Stimulated activated CD4-positive, alpha-beta T cell treated with anti-CD3 and anti-CD28 coated beads, Interleukin-4, amount 100 ng/mL, for 4 hours (primary cell): ENCODE measurements around the gene SYNGR3.
A peak's percentile ranks its signal among the peaks of the same experiment; 100 is the strongest.
"Not testable (repeated sequence)": the region's sequence is repeated elsewhere in the genome, so short reads cannot be mapped to it uniquely, and the experiment has no call there.

Source experiments
- DNase-seq, 2 experiments: peaks; one replicate each; pipeline ENCODE4 v3.0.0-alpha.2; 2020

SYNGR3 gene, protein sequence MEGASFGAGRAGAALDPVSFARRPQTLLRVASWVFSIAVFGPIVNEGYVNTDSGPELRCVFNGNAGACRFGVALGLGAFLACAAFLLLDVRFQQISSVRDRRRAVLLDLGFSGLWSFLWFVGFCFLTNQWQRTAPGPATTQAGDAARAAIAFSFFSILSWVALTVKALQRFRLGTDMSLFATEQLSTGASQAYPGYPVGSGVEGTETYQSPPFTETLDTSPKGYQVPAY

DNA sequence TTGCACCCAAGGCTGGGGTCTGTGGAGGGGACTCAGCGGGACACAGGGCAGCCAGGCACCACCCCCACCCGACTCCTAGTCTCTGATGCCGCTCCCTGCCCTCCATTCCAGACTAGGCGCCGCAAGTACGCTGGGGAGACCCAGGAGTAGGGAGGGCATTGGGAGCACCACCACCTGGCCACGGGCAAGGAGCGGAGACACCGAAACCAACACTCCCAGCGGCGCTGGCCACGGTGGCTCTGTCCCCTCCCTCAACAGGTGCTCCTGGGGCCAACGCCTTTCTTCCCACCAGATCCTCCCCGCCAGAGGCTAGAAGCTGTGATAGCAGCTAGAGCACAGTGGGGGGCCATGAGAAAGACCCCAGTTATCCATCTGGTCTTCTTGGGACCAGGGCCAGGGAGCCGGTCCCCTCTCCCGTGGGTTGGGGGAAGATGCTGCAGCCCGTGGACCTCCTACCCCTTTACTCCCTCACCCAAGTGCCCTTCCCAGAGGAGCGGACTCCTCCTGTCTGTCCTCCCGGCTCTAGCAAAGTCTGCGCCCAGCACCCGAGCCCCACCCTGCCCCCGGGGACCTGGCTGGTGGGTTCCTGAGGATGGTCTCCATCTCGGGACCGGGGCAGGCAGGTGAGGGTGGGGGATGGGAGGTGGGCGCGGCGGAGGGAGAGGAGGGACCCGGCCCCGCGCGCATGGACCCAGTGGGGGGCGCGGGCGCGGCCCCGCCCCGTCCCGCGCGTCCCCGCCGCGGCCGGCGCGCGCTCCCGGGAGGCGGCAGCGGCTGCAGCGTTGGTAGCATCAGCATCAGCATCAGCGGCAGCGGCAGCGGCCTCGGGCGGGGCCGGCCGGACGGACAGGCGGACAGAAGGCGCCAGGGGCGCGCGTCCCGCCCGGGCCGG, at the start of gene SYNGR3:
SYNGR3 (plus strand) TSS at position 762 of the 892 bp plus-strand sequence. CDS start 133 bp downstream, outside the sequence.
- no peak for DNase-seq

DNA sequence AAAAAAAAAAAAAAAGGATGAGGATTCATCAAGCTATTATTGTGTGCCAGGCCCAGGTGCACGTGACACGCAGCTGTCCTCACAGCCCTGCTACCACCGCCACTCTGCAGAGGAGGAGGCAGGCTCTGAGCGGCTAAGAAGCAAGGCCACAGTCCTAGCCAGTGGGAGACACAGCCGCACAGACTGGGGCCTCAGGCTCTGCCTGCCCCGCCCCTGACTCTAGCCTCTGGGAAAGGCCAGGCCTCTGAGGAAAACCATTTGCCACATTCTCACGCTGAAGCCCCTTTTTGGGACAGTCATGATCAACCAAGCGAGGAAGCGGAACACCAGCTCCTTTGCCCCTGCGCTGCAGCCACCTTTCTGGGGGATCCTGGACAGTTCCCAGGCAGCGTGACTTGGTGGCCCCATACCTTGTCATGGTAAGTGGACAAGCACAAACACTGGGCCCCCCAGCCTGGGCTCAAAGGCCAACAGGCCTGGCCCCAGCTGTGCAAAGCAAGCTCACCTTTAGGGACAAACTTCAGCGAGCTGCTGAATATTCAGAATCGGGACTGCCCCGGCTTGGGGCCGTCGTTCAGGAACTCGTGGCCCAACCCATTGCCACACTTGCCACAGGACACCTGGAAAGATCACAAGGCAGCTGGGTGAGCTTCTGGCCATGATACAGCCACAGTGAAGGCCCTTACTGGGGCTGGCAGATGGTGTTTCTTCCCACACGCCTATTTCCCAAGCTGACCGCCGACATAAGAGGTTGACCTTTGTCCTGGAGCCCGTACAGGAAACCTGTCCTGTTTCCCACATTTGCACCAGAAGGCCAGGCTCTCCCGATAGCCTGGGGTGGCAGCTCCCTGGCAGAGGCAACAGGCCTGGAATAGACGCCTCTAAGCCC, 49.3 kb upstream of the SYNGR3 start:
- no peak for DNase-seq

DNA sequence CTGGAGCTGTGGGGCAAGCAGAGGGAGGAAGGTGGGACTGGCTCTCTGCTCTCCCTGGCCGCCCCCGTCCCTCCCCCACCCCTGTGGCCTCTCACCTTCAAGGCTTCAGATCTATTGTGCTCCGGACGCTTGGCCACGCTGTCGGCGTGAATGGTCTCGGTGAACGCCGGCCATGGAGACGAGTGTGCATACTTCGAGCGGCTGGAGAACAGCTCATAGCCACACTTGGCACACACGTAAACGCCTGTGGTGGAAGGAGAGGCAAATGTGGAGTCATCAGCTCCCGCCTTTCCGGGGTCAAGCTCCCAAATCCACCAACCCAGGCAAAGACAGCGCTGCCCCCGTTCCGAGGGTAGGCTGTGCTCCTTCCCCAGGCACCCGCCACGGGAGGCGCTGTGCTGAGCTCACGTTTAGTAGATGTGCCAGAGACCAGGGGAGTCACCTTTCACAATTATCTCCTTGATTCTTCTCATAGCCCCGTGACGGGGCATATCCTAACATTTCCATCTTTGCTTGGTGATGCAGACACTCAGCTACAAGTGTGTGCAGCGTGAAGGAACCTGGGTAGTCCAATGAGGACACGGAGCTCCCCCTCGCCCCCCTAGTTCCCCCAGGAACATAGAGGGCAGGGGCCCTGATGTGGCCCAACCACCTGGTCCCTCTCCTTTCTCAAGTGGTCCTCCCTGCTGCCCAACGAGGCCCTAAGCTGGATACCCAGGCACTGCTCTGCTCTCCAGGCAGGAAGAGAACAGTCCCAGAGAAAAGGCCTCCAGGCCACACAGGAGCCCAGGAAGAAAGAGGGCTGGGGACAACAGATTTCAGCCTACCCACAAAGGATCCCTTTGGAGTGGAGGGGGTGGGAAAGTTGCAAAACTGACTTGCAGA, 48.4 kb upstream of the SYNGR3 start:
- no peak for DNase-seq

DNA sequence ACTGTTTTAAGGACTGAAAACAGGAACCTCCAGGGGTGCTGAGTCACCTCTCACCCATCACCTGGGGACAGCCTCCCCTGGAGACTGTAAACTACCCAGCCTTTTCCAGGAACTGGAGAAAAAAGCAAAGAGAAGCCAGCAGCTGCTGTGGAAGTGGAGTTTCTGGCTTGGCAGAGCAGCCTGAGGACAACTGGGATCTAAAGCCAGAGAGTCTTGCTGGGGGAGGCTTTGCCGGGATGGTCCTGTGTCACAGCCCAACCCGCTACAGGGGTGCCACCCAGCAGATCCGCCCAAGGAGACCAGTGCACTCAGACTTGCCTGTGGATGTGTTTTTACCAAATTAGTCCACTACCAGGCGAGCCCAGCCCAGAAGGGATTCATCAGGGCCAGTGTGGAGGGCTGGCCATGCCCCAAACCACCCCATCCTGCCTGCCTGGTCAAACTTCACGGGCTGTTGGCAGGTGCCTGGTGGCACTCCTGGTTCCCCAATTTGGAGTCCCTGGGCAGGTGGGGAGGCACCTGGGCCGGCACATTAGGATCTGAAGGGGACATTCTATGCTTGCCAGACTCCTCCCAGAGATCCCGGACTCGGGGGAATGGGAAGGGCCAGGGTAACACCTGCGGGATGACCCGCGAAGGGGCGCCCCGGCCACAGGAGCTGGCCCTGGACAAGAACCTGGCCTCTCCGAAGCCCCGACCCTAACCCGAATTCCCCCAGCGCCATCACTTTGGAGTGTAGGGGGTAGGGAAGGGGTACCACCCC, 47.5 kb upstream of the SYNGR3 start:
- no peak for DNase-seq

DNA sequence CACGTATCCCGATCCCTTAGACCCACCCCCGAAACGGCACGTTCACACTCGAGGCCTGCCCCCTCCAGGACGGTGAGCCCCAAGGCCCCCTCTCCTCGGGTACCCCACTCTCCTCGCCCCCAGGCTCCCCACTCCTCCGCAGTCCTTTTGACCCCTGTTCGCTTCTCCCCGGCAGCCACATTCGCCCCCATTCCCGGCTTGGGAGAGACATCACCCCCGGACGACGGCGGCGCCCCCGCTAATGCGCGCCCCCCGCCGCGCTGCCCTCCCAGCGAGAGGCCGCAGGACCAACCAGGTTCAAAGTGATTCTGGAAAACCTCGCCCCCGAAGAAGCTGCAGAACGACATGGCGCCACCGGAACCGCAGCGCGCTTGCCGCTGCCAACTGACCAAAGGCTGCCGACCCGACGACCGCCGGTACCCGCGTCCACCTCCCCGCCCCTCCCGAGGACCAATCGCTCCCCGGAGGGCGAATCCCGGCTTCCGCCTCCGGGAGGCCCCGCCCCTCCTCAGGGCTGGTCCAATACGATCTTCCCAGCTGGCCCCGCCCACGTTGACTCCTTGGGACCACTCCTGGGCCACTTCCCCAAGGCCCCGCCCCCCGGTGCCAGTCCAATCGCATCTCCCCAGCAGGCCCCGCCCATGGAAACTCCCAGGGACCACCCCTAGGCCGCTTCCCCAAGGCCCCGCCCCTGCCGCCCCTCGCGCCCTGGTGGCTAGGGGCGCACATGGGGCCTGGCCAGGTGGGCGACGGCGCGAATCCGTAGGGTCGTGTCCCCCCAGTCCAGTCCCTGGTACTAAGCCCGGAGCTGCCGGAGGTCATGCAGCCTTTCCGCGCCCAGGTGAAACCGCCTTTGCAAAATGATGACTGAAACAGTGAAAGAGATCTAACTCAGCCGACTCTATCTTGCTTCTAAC, 46.7 kb upstream of the SYNGR3 start, which contains the start of gene MSRB1:
MSRB1 (minus strand) TSS at position 390 of the 917 bp plus-strand sequence; CDS start at position 347, 43 bp downstream.
- DNase-seq = peak; percentile 98 to 99

DNA sequence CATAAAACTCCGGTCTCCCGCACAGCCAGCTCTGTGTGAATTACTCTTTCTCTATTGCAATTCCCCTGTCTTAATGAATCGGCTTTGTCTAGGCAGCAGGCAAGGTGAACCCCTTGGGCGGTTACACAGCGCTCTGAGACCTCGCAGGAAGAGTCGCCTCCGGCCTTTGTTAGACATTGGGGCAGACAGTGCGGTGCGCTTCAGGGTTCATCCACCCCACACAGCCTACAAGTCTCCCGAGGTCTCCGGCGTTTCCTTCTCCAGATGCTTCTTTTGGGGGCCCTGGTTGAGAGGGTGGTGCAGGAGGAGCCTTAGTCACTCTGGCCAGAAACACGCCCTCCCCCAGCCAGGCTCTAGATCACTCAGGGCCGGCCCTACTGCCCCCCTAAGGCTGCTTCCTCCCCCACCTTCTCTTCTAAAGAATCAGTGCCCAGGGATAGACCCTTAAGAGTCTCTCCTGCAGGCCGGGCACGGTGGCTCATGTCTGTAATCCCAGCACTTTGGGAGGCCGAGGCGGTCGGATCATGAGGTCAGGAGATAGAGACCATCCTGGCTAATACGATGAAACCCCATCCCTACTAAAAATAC, 45.1 kb upstream of the SYNGR3 start:
- DNase-seq = no peak

DNA sequence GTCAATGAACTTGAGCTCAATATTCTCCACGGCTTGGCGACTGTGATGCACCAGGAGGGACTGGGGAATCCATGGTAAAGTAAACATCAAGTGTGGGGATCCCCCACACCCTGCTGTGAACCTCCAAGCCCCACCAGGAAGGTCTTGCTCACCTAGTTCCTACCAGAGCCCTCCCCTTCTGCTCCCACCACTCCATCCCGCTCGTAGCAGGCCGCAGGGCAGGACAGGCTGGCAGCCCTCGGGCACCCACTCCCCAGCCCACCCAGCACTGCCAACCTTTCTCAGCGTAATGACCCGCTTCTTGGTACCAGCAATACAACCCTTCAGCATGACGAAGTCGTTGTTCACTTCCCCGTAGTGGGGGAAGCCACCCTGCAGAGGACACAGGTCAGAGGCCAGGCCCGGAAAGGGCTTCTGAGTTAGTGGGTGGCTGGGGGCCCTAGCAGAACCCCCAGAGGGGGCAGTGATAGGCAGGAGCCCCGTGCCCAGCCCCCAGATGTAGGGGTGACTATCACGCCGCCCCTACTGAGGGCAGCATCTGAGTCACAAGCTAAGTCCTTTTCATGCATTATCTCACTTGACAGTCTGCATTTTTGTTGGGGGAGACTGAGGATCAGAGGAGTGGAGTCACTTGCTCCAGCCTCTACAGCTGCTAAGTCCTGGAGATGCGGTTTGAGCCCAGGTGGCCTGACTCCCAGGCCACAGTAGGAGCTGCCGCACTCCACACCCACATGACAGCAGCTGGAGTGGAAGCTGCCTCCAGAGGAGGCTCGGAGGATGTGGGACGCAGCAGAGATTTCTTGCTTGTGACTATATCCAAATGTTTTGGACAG, 44.0 kb upstream of the SYNGR3 start:
- no peak for DNase-seq

DNA sequence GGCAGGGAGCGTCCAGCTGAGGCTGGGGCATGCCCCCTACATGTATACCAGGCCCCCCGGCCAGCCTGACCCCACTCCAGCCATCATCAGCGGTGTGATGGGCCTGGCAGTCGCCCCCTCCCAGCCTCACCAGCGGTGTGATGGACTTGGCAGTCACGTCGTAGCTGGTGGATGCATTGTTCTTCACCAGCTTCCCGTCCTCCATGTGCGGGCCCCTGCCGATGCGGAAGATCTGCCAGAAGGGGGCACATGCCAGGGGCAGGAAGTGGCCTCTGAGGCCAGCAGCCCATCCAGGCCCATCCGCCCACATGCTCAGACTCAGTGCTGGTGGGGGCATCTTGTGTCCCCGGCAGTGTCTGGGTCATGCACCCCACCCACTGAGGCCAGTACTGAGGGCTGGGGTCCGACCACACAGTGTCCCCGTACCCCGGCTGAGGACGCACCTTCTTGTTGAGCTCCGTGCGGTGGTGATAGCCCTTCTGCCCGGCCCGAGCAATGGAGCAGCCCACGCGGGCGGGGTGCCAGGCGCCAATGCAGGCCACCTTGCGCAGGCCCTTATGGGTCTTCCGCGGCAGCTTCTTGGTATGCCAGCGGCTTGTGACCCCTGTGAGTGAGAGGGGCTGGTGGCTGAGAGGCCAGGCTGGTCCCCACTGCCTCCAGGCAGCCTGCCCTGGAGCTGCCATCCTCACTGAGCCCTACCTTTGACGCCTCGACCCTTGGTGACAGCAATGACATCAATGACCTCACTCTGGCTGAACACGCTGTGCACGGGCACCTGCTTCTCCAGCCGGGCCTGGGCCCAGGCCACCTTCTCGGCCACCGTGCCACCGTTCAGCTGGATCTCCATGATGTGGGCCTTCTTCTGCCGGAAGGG, 43.0 kb upstream of the SYNGR3 start:
- no peak for DNase-seq

DNA sequence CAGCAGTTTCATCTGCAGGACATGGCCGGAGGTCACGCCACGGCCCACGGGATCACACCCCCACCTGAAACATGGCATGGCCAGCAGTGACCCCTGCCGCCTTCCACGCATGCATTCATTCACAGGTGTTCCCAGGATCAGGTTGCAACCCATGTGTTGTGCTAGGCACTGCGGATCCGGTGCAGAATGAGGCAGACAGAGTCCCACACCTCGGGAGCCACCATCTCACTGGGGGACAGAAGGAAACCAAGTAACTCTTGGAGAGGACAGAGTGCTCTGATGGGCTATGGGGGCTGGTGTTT, 42.5 kb upstream of the SYNGR3 start:
- no peak for DNase-seq

DNA sequence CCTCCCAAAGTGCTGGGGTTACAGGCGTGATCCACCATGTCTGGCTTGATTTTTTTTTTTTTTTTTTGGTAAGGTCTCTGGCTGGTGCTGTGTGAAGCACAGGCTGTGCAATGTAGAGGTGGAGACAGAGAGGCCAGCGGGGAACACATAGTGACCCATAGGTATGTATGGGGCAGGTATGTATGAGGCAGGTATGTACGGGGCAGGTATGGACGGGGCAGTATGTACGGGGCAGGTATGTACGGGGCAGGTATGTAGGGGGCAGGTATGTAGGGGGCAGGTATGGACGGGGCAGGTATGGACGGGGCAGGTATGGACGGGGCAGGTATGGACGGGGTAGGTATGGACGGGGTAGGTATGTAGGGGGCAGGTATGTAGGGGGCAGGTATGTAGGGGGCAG, 40.3 kb upstream of the SYNGR3 start:
- DNase-seq = no peak

DNA sequence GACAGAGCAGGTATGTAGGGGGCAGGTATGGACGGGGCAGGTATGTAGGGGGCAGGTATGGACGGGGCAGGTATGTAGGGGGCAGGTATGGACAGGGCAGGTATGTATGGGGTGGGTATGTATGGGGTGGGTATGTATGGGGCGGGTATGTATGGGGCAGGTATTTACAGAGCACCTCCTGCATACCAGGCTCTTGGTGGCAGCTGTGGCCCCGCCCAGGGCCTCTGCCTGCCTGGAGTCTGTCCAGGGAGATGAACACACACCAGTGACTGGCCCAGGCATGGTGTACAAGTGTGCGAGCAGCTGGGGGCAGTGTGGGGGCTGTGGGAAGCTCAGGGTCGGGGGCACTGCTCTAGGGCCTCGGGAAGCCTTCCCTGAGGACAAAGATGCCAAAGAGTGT, 39.7 kb upstream of the SYNGR3 start:
- DNase-seq = no peak

DNA sequence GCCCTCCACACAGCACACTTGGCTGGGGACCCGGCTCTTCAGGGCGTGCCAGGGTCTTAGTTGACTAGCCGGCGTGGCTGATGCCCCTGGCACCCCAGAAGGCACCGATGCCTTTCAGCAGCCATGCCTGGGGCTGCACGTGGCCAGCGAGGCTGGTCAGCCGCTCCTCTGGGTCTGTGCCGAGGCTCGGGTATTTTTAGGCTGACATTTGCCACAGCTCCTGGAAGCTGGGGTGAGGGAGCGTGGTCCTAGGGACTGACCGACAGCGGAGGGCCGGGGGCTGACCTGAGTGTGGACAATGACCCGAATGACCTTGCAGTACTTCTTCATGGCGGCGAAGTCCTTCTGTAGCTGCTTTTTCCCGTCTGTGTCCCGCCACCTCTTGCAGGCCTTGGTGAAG, 39.2 kb upstream of the SYNGR3 start:
- no peak for DNase-seq

DNA sequence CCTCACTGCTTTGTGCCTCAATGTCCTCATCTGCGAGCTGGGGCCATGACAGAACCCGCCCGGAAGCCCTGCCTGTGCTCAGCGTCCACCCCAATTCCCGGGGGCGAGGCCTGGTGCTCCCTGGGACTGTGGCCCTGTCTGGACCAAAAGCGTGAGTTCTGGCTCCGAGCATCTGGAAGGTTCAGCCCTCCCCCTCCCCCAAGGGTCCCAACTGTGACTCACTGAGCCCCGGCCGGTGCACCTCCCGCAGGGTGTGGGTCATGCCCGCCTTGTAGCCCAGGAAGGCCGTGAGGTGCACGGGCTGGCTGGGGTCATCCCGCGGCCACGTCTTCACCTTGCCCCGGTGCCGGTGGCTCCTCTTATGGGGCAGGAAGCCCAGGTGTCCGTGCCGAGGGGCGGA, 36.0 kb upstream of the SYNGR3 start:
- no peak for DNase-seq

DNA sequence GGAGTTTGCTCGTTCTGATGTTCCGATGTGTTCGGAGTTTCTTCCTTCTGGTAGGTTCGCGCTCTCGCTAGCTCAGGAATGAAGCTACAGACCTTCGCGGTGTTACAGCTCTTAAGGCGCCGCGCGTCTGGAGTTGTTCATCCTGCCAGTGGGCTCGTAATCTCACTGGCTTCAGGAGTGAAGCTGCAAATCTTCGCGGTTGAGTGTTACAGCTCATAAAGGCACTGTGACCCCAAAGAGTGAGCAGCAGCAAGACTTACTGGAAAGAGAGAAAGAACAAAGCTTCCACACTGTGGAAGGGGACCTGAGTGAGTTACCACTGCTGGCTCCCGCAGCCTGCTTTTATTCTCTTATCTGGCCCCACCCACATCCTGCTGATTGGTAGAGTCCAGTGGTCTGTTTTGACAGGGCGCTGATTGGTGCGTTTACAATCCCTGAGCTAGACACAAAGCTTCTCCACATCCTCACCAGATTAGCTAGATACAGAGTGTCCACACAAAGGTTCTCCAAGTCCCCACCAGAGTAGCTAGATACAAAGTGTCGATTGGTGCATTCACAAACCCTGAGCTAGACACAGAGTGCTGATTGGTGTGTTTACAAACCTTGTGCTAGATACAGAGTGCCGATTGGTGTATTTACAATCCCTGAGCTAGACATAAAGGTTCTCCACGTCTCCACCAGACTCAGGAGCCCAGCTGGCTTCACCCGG, 32.2 kb upstream of the SYNGR3 start:
- DNase-seq = not testable (repeated sequence)

DNA sequence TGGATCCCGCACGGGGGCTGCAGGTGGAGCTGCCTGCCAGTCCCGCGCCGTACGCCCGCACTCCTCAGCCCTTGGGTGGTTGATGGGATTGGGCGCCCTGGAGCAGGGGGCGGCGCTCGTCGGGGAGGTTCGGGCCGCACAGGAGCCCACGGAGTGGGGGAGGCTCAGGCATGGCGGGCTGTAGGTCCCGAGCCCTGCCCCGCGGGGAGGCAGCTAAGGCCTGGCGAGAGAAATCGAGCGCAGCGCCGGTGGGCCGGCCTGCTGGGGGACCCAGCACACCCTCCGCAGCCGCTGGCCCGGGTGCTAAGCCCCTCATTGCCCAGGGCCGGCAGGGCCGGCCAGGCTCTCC, 31.7 kb upstream of the SYNGR3 start:
- not testable (repeated sequence) for DNase-seq

DNA sequence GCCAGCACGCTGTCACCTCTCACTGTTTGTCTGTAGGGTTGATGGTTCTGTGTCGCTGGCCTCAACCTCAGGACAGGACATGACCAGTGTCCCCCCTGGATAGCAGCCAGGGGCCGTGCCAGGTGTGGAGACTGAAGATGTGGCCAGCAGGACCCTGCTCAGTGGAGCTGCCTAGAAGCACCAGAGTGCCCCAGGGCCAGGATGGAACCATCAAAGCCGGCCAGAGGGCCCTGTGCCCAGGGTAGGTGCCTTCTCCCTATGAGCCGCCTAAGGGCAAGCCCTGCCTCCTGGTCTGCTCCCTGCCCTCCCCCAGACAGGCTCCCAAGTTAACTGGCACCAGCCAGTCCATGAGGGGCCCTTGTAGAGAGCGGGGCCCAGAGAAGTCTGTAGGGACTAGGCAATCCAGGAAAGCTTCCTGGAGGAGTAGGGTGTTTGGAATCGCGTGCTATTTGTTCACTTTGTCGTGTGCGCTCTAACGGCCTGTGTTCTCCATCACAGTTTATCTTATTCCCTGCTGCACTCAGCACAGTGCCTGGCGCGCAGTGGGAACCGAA, 31.0 kb upstream of the SYNGR3 start:
- no peak for DNase-seq
